ENCODE measurements around the gene MRPS5. TPM values are rescaled to one million over a fixed set of nuclear protein-coding genes. Genes with fewer than 3 reads are reported as not detected.

MRPS5 gene
- 36.5 and 39.2 TPM in 2 replicates for total RNA-seq

DNA sequence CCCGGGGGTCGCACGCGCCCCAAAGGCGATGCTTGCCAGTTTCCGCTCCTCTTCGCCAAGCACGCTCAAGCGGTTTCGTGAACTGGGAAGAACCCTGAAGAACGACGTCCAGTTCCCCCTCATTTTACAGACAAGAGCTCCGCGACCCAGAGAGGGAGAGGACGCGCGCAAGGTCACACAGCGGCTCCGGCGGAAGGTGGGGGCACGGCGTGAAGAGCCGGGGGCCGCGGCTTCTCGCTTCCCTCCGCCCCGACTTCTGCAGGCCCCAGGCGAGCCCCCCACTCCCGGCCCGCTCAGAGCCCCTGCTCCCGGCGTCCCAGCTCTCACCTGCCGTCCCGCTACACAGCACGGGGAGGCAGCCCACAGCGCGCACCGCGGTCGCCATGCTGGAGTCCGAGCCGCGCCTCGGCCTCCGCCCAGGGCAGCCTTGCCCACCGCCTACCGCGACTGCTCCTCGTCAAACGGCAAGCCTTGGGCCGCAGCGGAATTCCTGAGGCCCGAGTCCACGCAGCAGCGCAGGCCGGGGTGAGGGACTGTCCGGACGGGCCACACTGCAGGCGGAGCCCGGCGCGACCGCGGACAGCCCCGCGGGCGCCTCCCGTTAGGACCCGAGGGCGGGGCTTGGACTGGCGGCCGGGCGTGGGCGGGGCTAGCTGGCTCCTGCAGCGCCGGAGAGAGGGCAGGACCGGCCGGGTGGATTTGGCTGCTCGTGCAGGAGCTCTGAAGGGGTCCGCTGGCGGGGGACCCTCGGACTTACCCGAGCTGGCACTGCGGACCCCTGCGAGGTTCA lies at the start of gene MRPS5:
MRPS5 (minus strand) TSS at position 402 of the 790 bp plus-strand sequence; CDS start at position 385, 17 bp downstream.

GRCh38 chr2:95165371-95166064 lies 43.9 kb upstream of the MRPS5 start, which contains the start of gene ZNF2:
TSS of gene ZNF2 (plus strand) at chr2:95165809. CDS start at chr2:95176227, 10,418 bp downstream.

DNA sequence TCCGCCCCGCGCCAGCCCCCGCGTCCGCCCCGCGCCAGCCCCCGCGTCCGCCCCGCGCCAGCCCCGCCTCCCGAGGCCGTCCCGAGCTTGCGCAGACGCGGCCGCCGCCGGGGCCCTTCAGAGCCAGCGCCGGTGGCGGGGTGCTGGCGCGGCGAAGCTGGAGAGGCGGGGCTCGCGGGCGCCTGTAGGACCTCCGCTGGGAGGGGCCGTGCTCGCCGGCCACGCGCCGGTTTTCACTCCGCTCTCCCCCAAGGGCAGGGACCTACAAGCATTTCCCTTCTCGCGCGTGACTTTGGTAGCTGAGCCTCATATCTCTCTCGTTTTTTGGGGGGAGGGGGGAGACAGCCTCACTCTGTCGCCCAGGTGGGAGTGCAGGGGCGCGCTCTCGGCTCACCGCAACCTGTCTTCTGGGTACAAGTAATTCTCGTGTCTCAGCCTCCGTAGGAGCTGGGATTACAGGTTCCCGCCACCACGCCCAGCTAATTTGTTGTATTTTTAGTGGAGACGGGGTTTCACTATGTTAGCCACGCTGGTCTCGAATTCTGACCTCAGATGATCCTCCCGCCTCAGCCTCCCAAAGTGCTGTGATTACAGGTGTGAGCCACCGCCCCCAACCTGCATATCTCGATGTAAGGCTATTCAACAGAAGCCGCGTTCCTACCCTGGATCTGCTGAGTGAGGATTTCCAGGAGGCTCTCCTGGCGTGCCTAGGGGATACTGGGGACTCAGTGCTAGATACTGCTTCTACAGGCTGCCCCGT lies 38.3 kb upstream of the MRPS5 start, which contains the start of gene ZNF514:
ZNF514 (minus strand) TSS at position 159 of the 760 bp plus-strand sequence. CDS start 6,595 bp downstream, outside the sequence.

Other genes starting within 250 kb of the MRPS5 start
- gene MAL, start 96.1 kb downstream of the MRPS5 start, total RNA-seq = not detected in 2 replicates
- 5.3 and 6.9 TPM in 2 replicates for gene ZNF514, start 38.0 kb upstream of the MRPS5 start, total RNA-seq
- 3.2 and 5.7 TPM in 2 replicates for gene ZNF2, start 44.0 kb upstream of the MRPS5 start, total RNA-seq
- gene ZNF892, start 85.7 kb upstream of the MRPS5 start, total RNA-seq = 0.18 and 1.5 TPM in 2 replicates
- under 0.01 TPM in 1 of 2 replicates, not detected in the other for gene PROM2, start 152.6 kb upstream of the MRPS5 start, total RNA-seq
- gene KCNIP3, start 175.5 kb upstream of the MRPS5 start, total RNA-seq = 4.4 and 10.3 TPM in 2 replicates